Loucy (cell line): ENCODE results near the gene MKNK2.
A peak's percentile ranks its signal among the peaks of the same experiment; 100 is the strongest.

Source experiments
- H2AFZ ChIP-seq: fragments of 200-600 bp; sonication (generic); 2 replicates; pipeline ENCODE4 v1.6.0; 2016; ENCODE audit warnings: antibody characterized with exemption, mild to moderate bottlenecking, low read length, moderate library complexity
- H3F3A ChIP-seq: fragments of 200-600 bp; 2 replicates; pipeline ENCODE4 v1.6.0; 2016; ENCODE audit warnings: antibody characterized with exemption, low read depth, mild to moderate bottlenecking
- H3K27me3 ChIP-seq: fragments of 200-600 bp; sonication (generic); 2 replicates; pipeline ENCODE4 v1.6.1; 2014; ENCODE audit warnings: low read length, mild to moderate bottlenecking; ENCODE audit not compliant: insufficient read depth, poor library complexity, severe bottlenecking
- H3K36me3 ChIP-seq: fragments of 200-600 bp; sonication (generic); 2 replicates; pipeline ENCODE4 v1.6.1; 2016; ENCODE audit warnings: low read length; ENCODE audit not compliant: insufficient read depth
- H3K4me1 ChIP-seq: fragments of 200-600 bp; sonication (generic); 2 replicates; pipeline ENCODE4 v1.5.1; 2014; ENCODE audit warnings: low read length, mild to moderate bottlenecking; ENCODE audit not compliant: insufficient read depth, poor library complexity, severe bottlenecking
- H3K4me2 ChIP-seq: fragments of 200-600 bp; sonication (generic); 2 replicates; pipeline ENCODE4 v1.6.0; 2014; ENCODE audit warnings: antibody characterized with exemption, low read length, low read depth, mild to moderate bottlenecking; ENCODE audit not compliant: poor library complexity, severe bottlenecking
- H3K4me3 ChIP-seq: fragments of 200-600 bp; sonication (generic); 2 replicates; pipeline ENCODE4 v1.5.1; 2014; ENCODE audit warnings: low read length, mild to moderate bottlenecking, mixed read lengths; ENCODE audit not compliant: poor library complexity, severe bottlenecking
- H3K79me2 ChIP-seq: fragments of 200-600 bp; sonication (generic); 2 replicates; pipeline ENCODE4 v1.6.1; 2014; ENCODE audit warnings: low read length; ENCODE audit not compliant: insufficient read depth
- H3K9ac ChIP-seq: fragments of 200-600 bp; sonication (generic); 2 replicates; pipeline ENCODE4 v1.6.0; 2014; ENCODE audit warnings: mild to moderate bottlenecking, low read depth, low read length, moderate library complexity; ENCODE audit not compliant: poor library complexity, severe bottlenecking
- H3K9me2 ChIP-seq: fragments of 200-600 bp; sonication (generic); replicated peaks from 2 replicates; pipeline ENCODE4 v1.6.1; 2016; ENCODE audit warnings: low read depth, low read length, mixed read lengths
- H3K9me3 ChIP-seq: fragments of 200-600 bp; sonication (generic); 2 replicates; pipeline ENCODE4 v1.6.1; 2014; ENCODE audit warnings: mild to moderate bottlenecking, antibody characterized with exemption, low read length, low read depth; ENCODE audit not compliant: insufficient read depth
- H4K20me1 ChIP-seq: fragments of 200-600 bp; sonication (generic); 2 replicates; pipeline ENCODE4 v1.6.0; 2014; ENCODE audit warnings: antibody characterized with exemption, low read length, mild to moderate bottlenecking; ENCODE audit not compliant: insufficient read depth, poor library complexity, severe bottlenecking
- CTCF ChIP-seq: fragments of 200-600 bp; sonication (generic); conservative IDR thresholded peaks from 2 replicates; pipeline ENCODE4 v1.5.1; 2014; ENCODE audit warnings: mild to moderate bottlenecking, antibody characterized with exemption, low read length
- EZH2phosphoT487 ChIP-seq: fragments of 200-600 bp; IDR thresholded peaks from 2 replicates; pipeline ENCODE4 v1.6.1; 2018; ENCODE audit warnings: antibody characterized with exemption, mild to moderate bottlenecking, moderate library complexity, borderline replicate concordance

Gene MKNK2

GRCh38 chr19:2047076-2047448 is 4.0 kb downstream of the MKNK2 start:
- peaks cover 60% of the 10 kb centered on the region for H4K20me1 ChIP-seq

GRCh38 chr19:2046046-2046907 is 4.8 kb downstream of the MKNK2 start:
- Histone ChIP-seq H3K79me2 (peaks cover 77% of the 10 kb centered on the region), H3K27me3 (no peaks in the 10 kb centered on the region), H3K9ac (no peak overlapping the region), H3K4me2 (peak overlapping the region; percentile 10), H3K9me3 (no peaks in the 10 kb centered on the region), H3K9me2 (no peaks in the 10 kb centered on the region), H3K36me3 (peaks cover 4% of the 10 kb centered on the region; the same call in 1 of the 2 replicates), H3F3A (0 out of 2 replicates have a peak, but pooled peaks cover 2% of the 10 kb centered on the region), H3K4me3 (no peak overlapping the region), H2AFZ (no peak overlapping the region), H4K20me1 (peaks cover 65% of the 10 kb centered on the region), H3K4me1 (peaks cover 52% of the 10 kb centered on the region)
- TF ChIP-seq CTCF, result no peak
- TF ChIP-seq EZH2phosphoT487, result no peak

More at GRCh38 chr19:2047076-2047448, 4.0 kb downstream of the MKNK2 start:
- Histone ChIP-seq H3K36me3 (no peaks in the 10 kb centered on the region), H3K9me2 (no peaks in the 10 kb centered on the region), H3K4me1 (peaks cover 54% of the 10 kb centered on the region), H3K4me3 (no peak overlapping the region), H3F3A (0 out of 2 replicates have a peak, but pooled peaks cover 2% of the 10 kb centered on the region), H3K9ac (no peak overlapping the region), H3K4me2 (peak overlapping the region; percentile 85), H3K27me3 (no peaks in the 10 kb centered on the region), H2AFZ (no peak overlapping the region), H3K79me2 (peaks cover 72% of the 10 kb centered on the region), H3K9me3 (no peaks in the 10 kb centered on the region)
- TF ChIP-seq EZH2phosphoT487, result no peak
- TF ChIP-seq CTCF, result no peak

GRCh38 chr19:2045501-2046045 is 5.5 kb downstream of the MKNK2 start:
- Histone ChIP-seq H3K4me1 (peaks cover 52% of the 10 kb centered on the region), H3K27me3 (no peaks in the 10 kb centered on the region), H3K9me3 (no peaks in the 10 kb centered on the region), H3K4me3 (no peak overlapping the region), H4K20me1 (peaks cover 65% of the 10 kb centered on the region), H3K9me2 (no peaks in the 10 kb centered on the region), H3K36me3 (peaks cover 11% of the 10 kb centered on the region; the same call in 1 of the 2 replicates), H3K9ac (no peak overlapping the region), H3K4me2 (no peak overlapping the region), H3F3A (0 out of 2 replicates have a peak, but pooled peaks cover 2% of the 10 kb centered on the region), H2AFZ (no peak overlapping the region), H3K79me2 (peaks cover 79% of the 10 kb centered on the region)
- no peak for TF ChIP-seq EZH2phosphoT487
- TF ChIP-seq CTCF, result no peak
